ENCODE results near the gene BMPR1B.
A peak's percentile ranks its signal among the peaks of the same experiment; 100 is the strongest.

Gene BMPR1B

DNA sequence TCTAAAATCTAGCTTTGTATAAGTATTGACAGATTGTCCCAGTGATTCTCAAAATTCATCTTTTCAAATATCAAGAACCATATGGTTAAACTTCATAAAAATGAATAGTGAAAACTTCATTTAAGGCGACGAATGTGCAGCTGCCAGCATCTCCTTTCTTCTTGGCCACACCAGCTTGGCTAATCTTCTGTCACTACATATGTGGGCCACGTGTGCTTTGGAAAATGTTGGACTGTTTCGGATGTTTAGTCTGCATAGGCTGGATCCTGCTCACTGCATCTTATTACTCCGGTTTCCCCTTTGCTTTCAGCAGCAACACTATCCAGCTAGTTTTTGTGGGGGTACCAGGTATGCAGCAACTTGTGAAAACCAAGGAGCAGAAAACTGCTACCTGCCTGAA is 221.9 kb downstream of the BMPR1B start:
- DNase-seq (ENCODE audit: low spot score in 2 of 2): no peak
- Histone ChIP-seq H3K36me3 (replicated peaks) (no peaks in the 10 kb centered on the region), H3K27me3 (ENCODE audit: low read depth) (no peaks in the 10 kb centered on the region), H3K9me3 (no peaks in the 10 kb centered on the region), H3K4me3 (no peak overlapping the region), H3K4me1 (no peaks in the 10 kb centered on the region)
- in situ Hi-C loops (cut with MboI; ENCODE audit: low sequenced_read_pairs): no loop called here

DNA sequence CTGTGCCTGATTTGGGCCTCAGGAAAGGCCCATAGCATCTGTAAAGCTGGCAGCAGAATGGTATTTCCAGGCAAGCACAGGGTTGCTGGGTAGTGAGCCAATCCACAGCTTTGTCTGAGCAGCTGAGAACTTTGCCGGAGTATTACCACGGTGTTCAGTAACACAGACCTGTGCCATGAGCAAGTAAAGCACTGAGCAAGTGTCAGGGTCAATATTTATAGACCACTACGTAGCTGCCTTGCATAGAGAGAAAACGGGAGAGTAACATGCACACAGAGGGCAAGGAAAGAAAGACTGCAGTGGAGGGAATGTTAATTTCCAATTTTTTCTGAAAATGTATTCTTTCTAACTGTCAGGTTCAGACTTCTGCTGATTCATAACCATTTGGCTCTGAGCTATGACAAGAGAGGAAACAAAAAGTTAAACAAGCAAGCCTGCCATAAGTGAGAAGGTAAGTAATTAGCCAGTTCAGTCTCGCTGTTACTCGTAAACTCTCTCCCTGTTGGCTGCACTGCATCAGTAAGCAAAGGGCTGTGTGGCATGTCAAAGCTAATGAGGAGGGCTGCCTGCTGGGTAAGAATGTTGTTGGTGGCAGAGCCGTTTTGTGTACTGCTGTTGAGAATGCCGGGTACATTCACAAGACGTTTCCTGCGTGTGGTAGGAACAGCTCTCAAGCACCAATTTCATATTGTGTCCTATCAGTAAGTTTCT is 238.1 kb downstream of the BMPR1B start:
- H3K4me1 ChIP-seq: no peaks in the 10 kb centered on the region
- no peaks in the 10 kb centered on the region for H3K27me3 ChIP-seq (ENCODE audit: low read depth)
- H3K4me3 ChIP-seq: no peak overlapping the region
- H3K9me3 ChIP-seq: no peaks in the 10 kb centered on the region
- H3K36me3 ChIP-seq (replicated peaks): no peaks in the 10 kb centered on the region
- no peak for DNase-seq (ENCODE audit: low spot score in 2 of 2)
- in situ Hi-C loops (cut with MboI; ENCODE audit: low sequenced_read_pairs): no loop called here

DNA sequence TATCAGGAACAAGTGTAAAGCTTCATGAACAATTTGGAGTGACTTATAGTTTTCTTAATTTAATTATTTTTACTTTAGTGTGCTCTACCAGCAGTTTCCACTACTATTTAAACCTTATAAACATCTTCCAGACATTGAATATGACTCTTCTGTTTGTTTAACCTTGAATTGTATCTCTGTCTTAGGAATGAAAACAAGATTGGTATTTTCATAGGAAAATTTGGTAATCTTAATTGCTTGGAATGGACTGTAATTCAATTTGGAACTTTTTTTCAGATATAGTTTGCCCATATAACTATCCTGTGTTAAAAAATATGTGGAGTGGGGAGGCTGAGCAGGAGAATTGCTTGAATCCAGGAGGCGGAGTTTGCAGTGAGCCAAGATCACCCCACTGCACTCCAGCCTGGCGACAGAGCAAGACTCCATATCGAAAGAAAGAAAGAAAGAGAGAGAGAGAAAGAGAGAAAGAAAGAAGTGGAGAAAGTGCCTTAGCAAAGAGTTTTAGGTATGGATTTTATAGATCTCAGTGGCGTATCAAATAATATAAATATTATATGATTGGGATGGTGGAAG is 242.4 kb downstream of the BMPR1B start:
- no peaks in the 10 kb centered on the region for H3K4me1 ChIP-seq
- no peaks in the 10 kb centered on the region for H3K36me3 ChIP-seq (replicated peaks)
- H3K4me3 ChIP-seq: no peak overlapping the region
- no peaks in the 10 kb centered on the region for H3K9me3 ChIP-seq
- DNase-seq (ENCODE audit: low spot score in 2 of 2): no peak
- in situ Hi-C loops (cut with MboI; ENCODE audit: low sequenced_read_pairs): no loop called here
- H3K27me3 ChIP-seq (ENCODE audit: low read depth): no peaks in the 10 kb centered on the region

DNA sequence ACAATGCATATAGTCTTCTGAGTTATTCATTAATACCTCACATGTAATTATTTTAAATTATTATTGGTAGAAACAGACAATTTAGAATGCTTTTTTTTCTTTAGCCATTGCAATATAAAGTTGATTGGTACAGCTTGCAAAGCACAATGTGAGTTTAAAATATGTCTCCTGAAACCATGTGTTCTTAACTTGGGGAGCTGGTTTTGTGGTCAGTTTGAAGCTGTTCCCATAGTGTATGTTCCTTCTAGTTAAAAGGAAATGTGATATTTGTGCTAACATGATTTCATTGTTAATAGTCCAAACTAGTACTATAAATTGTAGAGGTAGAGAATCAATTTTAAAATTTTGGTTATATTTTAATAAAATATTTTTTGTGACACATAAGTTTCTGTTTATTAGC is 247.2 kb downstream of the BMPR1B start:
- Histone ChIP-seq H3K27me3 (ENCODE audit: low read depth) (no peaks in the 10 kb centered on the region), H3K4me3 (no peak overlapping the region), H3K36me3 (replicated peaks) (no peaks in the 10 kb centered on the region), H3K4me1 (no peaks in the 10 kb centered on the region), H3K9me3 (no peaks in the 10 kb centered on the region)
- in situ Hi-C loops (cut with MboI; ENCODE audit: low sequenced_read_pairs): no loop called here
- DNase-seq (ENCODE audit: low spot score in 2 of 2): no peak

DNA sequence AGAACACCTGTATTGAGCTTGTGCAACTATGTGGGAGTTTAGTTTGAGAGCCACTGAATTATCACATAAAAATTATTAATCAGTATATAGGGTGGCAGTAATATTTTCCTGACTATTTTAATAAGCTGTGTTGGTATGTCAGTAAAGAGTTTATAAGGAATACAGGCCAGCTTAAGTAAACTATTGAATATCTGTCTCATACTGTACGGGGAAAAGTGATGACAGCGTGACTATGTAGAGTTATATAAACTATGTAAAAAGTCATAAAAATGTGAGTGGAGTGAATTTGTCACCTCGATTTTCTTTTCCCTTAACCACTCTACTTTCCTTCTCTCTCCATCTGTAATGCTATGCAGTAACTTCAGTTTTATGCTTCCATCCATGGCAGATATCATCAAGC is 250.2 kb downstream of the BMPR1B start:
- in situ Hi-C loops (cut with MboI; ENCODE audit: low sequenced_read_pairs): no loop called here
- Histone ChIP-seq H3K36me3 (replicated peaks) (no peaks in the 10 kb centered on the region), H3K4me3 (no peak overlapping the region), H3K4me1 (no peaks in the 10 kb centered on the region), H3K27me3 (ENCODE audit: low read depth) (no peaks in the 10 kb centered on the region), H3K9me3 (no peaks in the 10 kb centered on the region)
- no peak for DNase-seq (ENCODE audit: low spot score in 2 of 2)

DNA sequence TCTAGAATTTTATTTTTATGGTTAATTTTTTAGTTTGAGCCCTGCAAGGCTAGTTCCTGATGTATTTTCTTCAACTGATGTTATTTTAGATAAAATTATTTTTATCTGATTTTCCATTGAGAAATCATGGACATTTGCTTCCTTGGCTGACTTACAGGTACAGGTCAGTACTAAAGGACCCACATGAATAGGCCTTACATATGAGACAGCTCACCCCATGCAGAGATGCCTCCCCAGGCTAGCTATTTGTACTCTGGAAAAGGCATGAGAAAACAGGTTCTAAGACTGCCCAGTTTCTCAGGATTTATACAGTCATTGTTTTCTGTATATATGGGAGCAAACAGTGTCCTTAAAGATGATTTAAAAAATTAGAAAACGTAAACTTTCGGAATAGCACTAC is 255.5 kb downstream of the BMPR1B start:
- Histone ChIP-seq H3K4me3 (no peak overlapping the region), H3K4me1 (no peaks in the 10 kb centered on the region), H3K9me3 (no peaks in the 10 kb centered on the region), H3K36me3 (replicated peaks) (no peaks in the 10 kb centered on the region), H3K27me3 (ENCODE audit: low read depth) (no peaks in the 10 kb centered on the region)
- no peak for DNase-seq (ENCODE audit: low spot score in 2 of 2)
- in situ Hi-C loops (cut with MboI; ENCODE audit: low sequenced_read_pairs): no loop called here

DNA sequence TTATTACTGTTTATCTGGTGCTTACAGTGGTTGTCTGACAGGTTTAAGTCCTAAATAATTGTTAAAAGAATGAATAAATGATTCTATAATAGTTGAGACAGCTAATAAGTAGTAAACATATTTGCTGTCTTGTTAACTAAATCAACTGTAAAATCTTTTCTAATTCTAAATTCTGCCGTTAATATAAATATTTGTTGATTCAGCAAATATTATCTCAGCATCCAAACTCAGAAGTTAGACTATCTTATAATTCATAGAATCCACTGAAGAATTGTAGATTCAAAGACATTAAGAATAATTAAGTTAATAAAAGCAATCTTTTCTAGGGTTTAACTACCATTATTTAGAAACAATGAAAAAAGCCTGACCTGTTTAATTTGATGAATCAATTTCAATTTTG is 256.3 kb downstream of the BMPR1B start:
- Histone ChIP-seq H3K27me3 (ENCODE audit: low read depth) (no peaks in the 10 kb centered on the region), H3K4me1 (no peaks in the 10 kb centered on the region), H3K4me3 (no peak overlapping the region), H3K36me3 (replicated peaks) (no peaks in the 10 kb centered on the region), H3K9me3 (no peaks in the 10 kb centered on the region)
- DNase-seq (ENCODE audit: low spot score in 2 of 2): no peak
- in situ Hi-C loops (cut with MboI; ENCODE audit: low sequenced_read_pairs): no loop called here

DNA sequence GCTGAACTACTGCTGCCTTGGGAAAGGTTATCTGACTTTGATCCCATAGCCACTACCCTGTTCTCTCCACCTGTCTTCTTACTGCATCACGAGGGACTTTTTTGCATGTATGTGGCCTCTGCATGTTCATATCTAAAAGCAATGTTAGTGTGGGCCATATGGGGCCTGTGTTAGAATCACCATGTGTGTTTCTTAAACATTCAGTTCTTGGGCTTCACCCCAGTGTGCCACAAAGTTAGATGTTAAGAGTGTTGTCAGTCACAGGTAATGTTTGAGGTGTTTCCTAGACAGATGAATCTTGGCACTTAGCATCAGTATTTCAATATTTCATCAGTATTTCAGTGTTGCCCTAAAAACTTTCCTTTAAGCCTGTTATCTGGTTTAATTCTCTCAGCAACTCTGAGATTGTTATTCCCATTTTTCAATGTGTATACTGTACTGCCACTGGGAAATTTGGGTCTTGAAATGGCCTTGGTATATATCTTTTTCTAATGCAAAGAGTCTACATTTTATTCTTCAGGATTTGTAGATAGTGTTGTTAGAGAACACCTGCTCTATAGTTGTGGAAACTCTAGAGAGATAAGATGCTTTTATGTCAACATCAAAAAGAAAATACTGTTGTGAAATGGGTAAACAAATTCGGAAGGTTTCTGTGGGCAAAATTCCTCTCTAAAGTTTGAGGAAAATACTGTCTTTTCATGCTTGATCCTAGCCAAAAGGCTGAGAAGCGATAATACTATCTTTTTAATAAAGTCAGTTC is 259.7 kb downstream of the BMPR1B start:
- H3K9me3 ChIP-seq: no peaks in the 10 kb centered on the region
- DNase-seq (ENCODE audit: low spot score in 2 of 2): no peak
- no peaks in the 10 kb centered on the region for H3K4me1 ChIP-seq
- in situ Hi-C loops (cut with MboI; ENCODE audit: low sequenced_read_pairs): no loop called here
- no peak overlapping the region for H3K4me3 ChIP-seq
- H3K36me3 ChIP-seq (replicated peaks): no peaks in the 10 kb centered on the region
- no peaks in the 10 kb centered on the region for H3K27me3 ChIP-seq (ENCODE audit: low read depth)

DNA sequence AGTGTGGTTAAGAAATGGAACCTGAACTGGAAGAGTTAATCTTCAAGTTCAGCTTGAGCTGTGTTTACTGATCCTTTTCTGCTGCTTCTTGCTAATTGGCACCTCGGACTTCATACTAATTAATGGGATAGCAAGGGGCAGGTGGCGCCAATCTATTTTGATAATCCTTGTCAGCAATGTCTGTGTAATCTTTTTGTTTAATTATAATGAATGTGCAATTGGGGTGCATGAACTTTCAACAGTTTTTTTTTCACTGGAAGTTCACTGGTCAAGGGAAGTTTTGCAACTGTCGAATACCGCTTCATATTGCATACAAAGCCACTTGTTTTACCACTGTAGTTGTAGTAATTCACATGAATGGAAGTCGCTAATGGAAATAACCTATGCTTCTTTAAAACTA is 261.0 kb downstream of the BMPR1B start:
- H3K4me1 ChIP-seq: no peaks in the 10 kb centered on the region
- H3K9me3 ChIP-seq: no peaks in the 10 kb centered on the region
- no peaks in the 10 kb centered on the region for H3K36me3 ChIP-seq (replicated peaks)
- no peaks in the 10 kb centered on the region for H3K27me3 ChIP-seq (ENCODE audit: low read depth)
- no peak overlapping the region for H3K4me3 ChIP-seq
- DNase-seq (ENCODE audit: low spot score in 2 of 2): no peak
- in situ Hi-C loops (cut with MboI; ENCODE audit: low sequenced_read_pairs): no loop called here

DNA sequence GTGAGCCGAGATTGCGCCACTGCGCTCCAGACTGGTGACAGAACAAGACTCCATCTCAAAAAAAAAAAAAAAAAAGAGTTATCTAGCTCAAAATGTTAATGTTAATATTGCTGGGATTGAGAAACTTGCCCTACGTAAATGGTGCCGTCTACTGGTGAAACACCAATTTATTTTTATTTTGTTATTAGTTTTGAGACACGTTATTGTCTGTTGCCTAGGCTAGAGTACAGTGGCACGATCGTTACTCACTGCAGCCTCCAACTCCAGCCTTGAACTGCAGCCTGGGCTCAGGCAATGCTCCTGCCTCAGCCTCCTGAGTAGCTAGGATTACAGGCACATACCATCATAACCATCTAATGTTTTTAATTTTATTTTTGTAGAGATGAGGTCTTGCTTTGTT is 262.8 kb downstream of the BMPR1B start:
- Histone ChIP-seq H3K4me1 (no peaks in the 10 kb centered on the region), H3K9me3 (no peaks in the 10 kb centered on the region), H3K36me3 (replicated peaks) (no peaks in the 10 kb centered on the region), H3K27me3 (ENCODE audit: low read depth) (no peaks in the 10 kb centered on the region), H3K4me3 (no peak overlapping the region)
- in situ Hi-C loops (cut with MboI; ENCODE audit: low sequenced_read_pairs): no loop called here
- no peak for DNase-seq (ENCODE audit: low spot score in 2 of 2)

DNA sequence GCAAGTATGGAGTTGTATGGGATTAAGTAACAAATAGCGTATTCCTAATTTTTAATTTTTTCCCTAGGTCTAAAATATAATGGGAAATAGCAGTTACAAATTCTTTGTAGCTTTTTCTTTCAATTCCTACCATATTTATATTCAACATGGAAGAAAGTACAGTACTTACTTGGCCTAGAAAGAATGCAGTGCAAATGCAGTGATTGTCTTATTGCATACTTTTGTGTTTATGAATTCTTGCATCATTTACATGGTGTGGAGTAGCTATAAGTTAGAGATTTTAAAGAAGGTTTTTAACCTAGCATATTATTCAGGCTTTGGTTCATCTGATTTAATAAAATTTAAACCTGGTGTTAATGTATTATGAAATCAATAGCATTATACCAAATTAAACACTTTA is 263.3 kb downstream of the BMPR1B start:
- no peaks in the 10 kb centered on the region for H3K4me1 ChIP-seq
- no peak for DNase-seq (ENCODE audit: low spot score in 2 of 2)
- in situ Hi-C loops (cut with MboI; ENCODE audit: low sequenced_read_pairs): no loop called here
- H3K9me3 ChIP-seq: no peaks in the 10 kb centered on the region
- no peak overlapping the region for H3K4me3 ChIP-seq
- H3K36me3 ChIP-seq (replicated peaks): no peaks in the 10 kb centered on the region
- H3K27me3 ChIP-seq (ENCODE audit: low read depth): no peaks in the 10 kb centered on the region

DNA sequence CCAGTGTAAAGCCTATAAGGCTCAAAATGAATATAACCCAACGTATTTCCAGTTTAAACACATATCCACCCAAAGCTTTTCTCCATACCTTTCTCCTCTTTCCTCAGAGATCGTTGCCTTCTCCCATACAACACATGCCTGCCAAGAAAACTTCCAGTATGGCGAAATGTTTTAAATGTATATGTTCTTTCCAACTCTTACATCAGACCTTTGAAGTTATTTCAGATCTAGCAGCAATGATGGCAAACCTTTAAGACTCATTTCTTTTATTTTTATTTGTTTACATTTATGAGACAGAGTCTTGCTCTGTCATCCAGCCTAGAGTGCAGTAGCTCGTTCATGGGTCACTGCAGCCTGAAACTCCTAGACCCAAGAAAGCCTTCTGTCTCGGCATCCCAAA is 265.4 kb downstream of the BMPR1B start:
- no peak overlapping the region for H3K4me3 ChIP-seq
- peaks cover 12% of the 10 kb centered on the region for H3K4me1 ChIP-seq
- H3K9me3 ChIP-seq: no peaks in the 10 kb centered on the region
- in situ Hi-C loops (cut with MboI; ENCODE audit: low sequenced_read_pairs): no loop called here
- no peaks in the 10 kb centered on the region for H3K27me3 ChIP-seq (ENCODE audit: low read depth)
- DNase-seq (ENCODE audit: low spot score in 2 of 2): no peak
- H3K36me3 ChIP-seq (replicated peaks): no peaks in the 10 kb centered on the region

DNA sequence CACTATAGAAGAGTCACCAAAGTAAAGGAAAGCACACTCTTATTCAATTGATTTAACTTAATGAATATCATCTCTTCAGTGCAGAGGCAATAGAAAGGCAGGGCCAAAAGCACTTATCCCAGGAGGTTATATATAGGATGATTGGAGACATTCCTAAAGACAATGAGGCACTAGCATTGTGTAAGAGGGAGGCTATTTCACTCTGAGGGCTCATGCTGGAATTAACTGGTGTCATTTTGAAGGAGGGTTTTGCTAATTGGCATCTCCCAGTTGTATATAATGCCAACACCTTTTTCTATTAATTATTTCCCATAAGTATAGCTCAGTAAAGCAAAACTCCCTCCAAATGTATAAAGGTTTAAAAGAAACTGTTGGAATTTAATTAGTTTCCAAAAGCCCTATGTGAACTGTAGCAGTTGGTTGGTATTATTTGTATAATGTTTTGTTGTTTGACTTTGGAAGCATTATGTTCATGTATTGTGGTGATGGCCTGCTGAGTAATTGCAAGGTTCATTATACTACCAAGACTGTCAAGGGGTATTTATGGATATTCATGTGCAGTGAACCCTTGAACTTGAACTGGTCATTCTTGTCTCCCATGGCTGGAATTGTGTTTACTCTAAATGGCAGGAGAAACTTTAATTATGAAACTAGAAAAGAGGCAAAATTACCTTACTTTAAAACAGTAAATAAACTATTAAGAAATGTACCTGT is 270.3 kb downstream of the BMPR1B start:
- in situ Hi-C loops (cut with MboI; ENCODE audit: low sequenced_read_pairs): no loop called here
- Histone ChIP-seq H3K4me1 (peaks cover 15% of the 10 kb centered on the region), H3K9me3 (no peaks in the 10 kb centered on the region), H3K27me3 (ENCODE audit: low read depth) (no peaks in the 10 kb centered on the region), H3K36me3 (replicated peaks) (no peaks in the 10 kb centered on the region), H3K4me3 (no peak overlapping the region)
- peak in 1 of 2 experiments; percentile 18 for DNase-seq (ENCODE audit: low spot score in 2 of 2)

DNA sequence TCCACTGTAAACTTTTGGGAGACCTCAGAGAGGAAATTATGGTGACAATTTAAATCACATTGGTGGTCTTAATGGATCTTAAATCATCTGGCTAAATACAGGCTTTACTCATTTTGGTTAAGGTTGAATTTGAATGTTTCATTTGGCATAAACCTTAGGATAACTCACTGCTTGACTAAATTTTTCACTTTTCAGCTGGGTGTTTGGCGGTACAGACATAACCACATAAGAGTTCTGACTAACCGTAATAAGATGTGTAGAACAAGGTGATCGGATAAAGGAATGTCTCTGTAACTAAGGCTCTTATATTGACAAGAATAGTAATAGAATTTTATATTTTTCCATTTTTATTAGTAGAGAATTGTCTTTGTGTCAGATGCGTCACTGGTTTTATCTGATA is 281.0 kb downstream of the BMPR1B start:
- DNase-seq (ENCODE audit: low spot score in 2 of 2): no peak
- in situ Hi-C loops (cut with MboI; ENCODE audit: low sequenced_read_pairs): no loop called here
- Histone ChIP-seq H3K4me3 (no peak overlapping the region), H3K4me1 (no peaks in the 10 kb centered on the region), H3K36me3 (replicated peaks) (no peaks in the 10 kb centered on the region), H3K9me3 (no peaks in the 10 kb centered on the region), H3K27me3 (ENCODE audit: low read depth) (no peaks in the 10 kb centered on the region)

Data from HAP-1 (cell line).